ENCODE results near the gene SIK3.

SIK3 gene

DNA sequence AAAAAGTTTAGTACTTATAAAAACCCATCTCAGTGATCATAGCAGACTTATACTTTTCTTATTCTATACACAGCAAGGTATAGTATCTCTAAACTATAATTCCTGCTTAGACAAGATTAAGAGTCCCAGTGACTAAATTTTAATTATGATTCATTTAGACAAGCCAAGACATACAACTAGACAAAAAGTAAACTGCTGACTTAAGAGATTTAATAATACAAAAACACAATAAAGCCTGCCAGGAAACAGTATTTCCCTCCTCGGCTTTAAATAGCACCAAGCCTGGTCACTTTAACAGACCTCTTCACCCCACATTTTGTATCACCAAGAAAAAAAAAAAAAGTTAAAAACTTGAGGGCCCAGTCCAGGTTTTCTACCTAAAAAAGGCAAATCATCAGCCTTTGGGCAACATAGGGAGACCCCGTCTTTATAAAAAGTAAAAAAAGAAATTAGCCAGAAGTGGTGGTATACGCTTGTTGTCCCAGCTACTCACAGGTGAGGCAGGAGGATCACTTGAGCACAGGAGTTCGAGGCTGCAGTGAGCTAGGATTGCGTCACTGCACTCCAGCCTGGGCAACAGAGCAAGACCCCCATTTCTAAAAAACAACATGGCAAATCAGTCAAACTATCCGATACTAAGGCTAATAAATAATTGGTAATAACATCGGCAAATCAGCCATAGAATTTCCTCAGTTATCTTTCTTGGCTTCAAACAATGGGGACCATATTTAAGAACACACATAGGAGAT, 53.8 kb downstream of the SIK3 start:
- in situ Hi-C loops (cut with HindIII; ENCODE audit: low sequenced_read_pairs): no loop called here
- H3K4me3 ChIP-seq (ENCODE audit: low read depth, low read length): no peak overlapping the region
- no peak for DNase-seq (ENCODE audit: low read depth, low spot score)
- TF ChIP-seq, protein P1, sequence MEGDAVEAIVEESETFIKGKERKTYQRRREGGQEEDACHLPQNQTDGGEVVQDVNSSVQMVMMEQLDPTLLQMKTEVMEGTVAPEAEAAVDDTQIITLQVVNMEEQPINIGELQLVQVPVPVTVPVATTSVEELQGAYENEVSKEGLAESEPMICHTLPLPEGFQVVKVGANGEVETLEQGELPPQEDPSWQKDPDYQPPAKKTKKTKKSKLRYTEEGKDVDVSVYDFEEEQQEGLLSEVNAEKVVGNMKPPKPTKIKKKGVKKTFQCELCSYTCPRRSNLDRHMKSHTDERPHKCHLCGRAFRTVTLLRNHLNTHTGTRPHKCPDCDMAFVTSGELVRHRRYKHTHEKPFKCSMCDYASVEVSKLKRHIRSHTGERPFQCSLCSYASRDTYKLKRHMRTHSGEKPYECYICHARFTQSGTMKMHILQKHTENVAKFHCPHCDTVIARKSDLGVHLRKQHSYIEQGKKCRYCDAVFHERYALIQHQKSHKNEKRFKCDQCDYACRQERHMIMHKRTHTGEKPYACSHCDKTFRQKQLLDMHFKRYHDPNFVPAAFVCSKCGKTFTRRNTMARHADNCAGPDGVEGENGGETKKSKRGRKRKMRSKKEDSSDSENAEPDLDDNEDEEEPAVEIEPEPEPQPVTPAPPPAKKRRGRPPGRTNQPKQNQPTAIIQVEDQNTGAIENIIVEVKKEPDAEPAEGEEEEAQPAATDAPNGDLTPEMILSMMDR (IDR thresholded peaks at IDR 0.05; ENCODE audit: low read depth, low read length): no peak

DNA sequence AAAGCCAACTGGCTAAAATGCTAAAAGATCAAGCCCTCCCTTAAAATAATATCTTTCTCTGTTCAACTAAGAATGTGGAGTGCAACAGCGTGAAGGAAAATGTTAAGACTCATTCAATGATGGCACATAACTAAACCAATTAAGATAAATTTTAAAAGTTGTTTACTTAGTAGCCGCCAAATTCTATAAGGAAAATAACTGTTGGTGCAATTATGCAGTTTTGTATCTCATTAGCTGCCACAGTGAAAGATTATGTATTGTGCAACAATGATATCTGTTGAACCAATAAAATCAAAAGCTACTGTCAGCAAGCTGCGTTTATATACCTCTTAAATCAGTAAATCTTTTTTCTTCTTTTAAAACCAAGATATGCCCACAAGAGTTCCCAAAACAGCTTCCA, 55.5 kb downstream of the SIK3 start:
- in situ Hi-C loops (cut with HindIII; ENCODE audit: low sequenced_read_pairs): no loop called here
- DNase-seq (ENCODE audit: low read depth, low spot score): no peak
- TF ChIP-seq, protein P1 (IDR thresholded peaks at IDR 0.05; ENCODE audit: low read depth, low read length): no peak
- H3K4me3 ChIP-seq (ENCODE audit: low read depth, low read length): no peak overlapping the region

DNA sequence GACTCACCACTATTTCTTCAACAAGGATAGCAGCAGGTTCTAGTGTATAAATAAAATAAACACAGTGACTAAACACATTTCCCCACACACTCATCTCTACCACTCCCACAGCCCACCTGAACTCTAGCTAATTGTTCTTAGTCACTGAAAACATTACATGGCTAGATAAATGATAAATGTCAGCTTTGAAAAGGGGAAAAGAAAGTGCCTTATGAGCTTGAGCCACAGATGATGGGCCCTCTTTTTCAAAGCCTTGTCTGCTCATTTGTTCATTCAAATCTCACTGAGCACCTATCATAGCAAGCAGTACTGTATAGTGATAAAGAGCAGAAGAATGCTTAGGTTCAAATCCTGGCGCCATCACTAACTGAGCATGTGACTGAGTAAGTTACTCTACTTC, 58.3 kb downstream of the SIK3 start:
- H3K4me3 ChIP-seq (ENCODE audit: low read depth, low read length): no peak overlapping the region
- DNase-seq (ENCODE audit: low read depth, low spot score): no peak
- TF ChIP-seq, protein P1 (IDR thresholded peaks at IDR 0.05; ENCODE audit: low read depth, low read length): no peak
- in situ Hi-C loops (cut with HindIII; ENCODE audit: low sequenced_read_pairs): no loop called here

DNA sequence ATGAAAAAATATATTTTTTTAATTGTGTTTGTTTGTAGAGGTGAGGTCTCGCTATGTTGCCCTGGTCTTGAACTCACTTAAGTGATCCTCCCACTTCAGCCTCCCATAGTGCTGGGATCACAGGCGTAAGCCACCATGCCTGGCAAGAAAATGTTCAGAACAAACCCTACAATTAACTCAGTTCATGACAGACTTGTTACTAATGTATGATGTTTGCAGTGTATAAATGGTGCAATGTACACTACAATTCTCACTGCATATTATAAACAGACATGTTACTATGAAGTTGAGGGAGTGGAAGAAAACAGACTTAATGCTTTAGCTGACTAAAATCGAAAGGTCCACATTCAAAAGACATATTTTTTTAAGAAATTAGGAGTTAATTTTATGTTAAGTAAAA, 59.0 kb downstream of the SIK3 start:
- no peak for DNase-seq (ENCODE audit: low read depth, low spot score)
- H3K4me3 ChIP-seq (ENCODE audit: low read depth, low read length): no peak overlapping the region
- TF ChIP-seq, protein P1 (IDR thresholded peaks at IDR 0.05; ENCODE audit: low read depth, low read length): no peak
- in situ Hi-C loops (cut with HindIII; ENCODE audit: low sequenced_read_pairs): no loop called here

DNA sequence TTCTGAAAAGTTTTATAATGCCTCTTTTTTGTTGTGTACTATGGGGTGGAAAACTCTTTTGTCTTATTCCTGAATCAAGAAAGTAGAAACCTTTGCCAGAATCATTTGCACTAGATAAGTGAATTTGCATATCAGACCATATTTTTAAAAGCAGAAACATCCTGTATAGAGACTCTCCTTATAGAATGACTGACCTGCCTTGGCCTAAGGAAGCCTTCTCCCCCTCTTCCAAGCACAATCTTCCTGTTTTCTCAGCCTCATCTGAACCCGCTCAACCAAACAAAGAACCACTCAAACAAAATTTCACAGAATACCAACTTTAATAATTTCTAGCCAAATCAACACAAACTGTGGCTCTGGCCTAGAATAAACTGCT, 60.3 kb downstream of the SIK3 start:
- no peak for DNase-seq (ENCODE audit: low read depth, low spot score)
- no peak overlapping the region for H3K4me3 ChIP-seq (ENCODE audit: low read depth, low read length)
- in situ Hi-C loops (cut with HindIII; ENCODE audit: low sequenced_read_pairs): no loop called here
- TF ChIP-seq, protein P1 (IDR thresholded peaks at IDR 0.05; ENCODE audit: low read depth, low read length): no peak

DNA sequence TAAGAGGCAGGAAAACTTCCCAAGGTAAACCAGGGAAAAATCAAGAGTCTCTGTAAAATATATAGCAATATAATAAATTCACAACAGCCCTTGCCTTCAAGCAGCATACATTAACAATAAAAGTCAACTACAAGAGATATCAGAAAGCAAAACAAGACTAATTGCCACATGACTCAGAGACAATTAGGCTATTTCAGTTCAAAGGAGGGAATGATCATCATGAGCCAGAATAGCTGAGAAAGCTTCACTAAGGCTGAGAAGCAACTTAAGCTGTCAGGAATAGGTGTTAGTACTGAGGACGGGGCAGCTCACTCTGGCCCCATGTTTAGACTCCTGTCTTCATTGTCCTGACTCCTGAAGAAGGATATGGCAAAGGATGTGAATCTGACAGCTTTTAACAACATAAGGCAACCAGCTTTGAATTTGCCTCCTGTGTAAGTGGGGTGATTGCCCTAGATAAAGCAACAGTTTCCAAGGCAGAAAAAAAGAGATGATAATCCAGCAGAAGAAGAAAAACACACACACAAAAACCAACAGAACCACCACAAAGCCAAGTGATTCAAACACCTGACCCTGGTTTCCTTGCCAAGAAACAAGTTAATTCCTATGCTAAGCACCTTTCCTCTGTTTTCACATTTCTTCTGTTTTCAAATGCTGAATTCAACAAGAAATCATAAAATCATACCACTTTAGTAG, 60.8 kb downstream of the SIK3 start:
- H3K4me3 ChIP-seq (ENCODE audit: low read depth, low read length): no peak overlapping the region
- in situ Hi-C loops (cut with HindIII; ENCODE audit: low sequenced_read_pairs): no loop called here
- no peak for DNase-seq (ENCODE audit: low read depth, low spot score)
- TF ChIP-seq, protein P1 (IDR thresholded peaks at IDR 0.05; ENCODE audit: low read depth, low read length): no peak
